Amniotic epithelial cell (primary cell): Measurements from ENCODE around the gene GPBP1.
"Not testable (repeated sequence)": the region's sequence is repeated elsewhere in the genome, so short reads cannot be mapped to it uniquely, and the experiment has no call there.

ENCODE experiments used
- DNase-seq: peaks from one replicate; pipeline ENCODE4 v3.0.0-alpha.2; 2010; ENCODE audit warnings: low read depth

The GPBP1 gene

DNA sequence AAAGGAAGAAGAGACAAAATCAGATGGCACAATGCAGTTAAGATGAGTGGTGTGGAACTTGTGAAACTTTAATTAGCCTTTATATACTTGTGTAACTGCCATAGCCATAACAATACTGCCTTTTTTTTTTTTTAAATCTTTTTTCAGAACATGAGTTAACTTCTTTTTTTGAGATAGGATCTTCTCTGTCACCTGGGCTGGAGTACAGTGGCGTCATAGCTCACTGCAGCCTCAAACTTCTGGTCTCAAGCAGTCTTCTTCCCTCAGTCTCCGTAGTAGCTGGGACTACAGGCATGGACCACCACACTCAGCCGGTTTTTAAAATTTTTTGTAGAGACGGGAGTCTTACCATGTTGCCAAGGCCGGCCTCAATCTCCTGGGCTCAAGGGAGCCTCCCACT is 37.2 kb downstream of the GPBP1 start:
- DNase-seq: no peak

DNA sequence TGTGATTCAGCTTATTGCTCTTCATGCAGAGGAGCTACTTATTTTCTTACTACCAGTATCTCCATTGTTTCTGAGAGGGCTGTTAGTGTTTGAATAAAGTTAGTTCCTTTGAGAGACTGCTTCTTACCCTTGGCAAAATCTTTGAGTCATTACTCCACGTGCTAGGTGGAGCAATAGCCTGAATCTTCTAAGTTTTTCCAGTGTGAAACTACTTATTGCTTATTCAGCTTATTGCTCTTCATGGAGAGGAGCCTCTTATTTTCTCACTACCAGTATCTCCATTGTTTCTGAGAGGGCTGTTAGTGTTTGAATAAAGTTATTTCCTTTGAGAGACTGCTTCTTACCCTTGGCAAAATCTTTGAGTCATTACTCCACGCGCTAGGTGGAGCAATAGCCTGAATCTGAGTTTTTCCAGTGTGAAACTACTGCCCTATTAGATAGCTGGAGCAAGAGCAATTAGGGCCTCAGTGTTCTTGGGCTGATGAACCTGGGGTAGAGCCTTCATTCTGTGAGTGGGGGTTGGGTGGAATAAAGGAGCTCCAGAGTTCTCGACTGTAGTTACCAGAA is 41.9 kb downstream of the GPBP1 start:
- DNase-seq: peak; percentile 71

DNA sequence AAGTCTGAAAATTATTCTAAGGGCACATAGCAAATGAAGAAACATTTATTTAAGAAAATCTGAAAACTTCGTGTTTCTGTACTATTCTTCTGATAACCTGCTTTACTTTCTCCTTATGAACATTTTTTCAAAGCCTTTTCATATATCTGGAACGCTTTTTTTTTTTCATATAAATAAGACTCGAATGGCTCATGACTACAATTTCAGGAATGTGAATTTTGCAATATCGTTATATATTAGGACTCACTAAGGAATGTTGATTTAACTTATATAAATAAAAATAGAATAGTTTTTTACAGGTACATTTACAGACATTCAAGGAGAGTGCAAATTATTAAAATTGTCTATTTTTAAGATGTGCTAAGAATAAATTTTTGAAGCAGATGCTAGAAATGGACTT is 42.9 kb downstream of the GPBP1 start:
- DNase-seq: peak; percentile 83

DNA sequence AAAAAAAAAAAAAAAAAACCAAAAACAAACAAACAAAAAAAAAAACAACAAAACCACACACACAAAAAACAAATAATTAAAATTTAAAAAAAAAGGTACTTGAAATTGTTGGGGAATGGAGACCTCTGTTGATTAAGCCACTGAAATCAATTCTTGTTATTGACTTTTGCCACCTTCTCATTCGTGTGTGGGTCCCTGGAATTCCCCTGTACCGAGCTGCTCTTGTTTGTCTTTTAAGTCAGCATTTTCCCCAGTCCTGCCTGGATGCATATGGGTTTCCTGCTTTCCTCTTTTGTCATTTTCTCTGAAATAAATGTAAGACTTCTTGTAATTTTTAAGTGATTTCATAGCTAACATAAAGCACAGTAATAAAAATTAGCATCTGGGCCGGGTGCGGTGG is 45.5 kb downstream of the GPBP1 start:
- DNase-seq: no peak

DNA sequence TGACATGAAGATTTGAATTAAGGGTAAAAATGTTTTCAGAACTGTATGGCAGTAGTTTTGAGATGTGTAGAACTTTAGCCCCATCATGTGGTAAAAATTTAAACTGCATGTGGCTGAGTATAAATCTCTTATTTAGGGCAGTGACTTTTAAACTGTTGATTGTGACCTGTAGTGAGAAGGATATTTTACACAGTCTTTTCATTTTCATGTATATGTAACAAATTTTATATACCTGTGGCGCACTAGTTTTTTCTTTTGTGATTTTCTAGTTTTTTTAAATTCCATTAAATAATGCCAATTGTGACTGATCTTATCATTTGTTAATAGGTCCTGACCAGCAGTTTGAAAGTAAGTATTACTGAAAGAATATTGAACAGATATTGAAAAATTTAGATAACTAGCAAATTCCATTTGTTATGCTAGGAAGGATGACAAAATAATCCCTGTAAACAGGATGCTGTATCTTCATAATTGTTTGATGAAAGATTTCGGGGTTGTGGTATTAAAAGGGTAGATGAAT is 47.2 kb downstream of the GPBP1 start:
- DNase-seq: peak; percentile 61

DNA sequence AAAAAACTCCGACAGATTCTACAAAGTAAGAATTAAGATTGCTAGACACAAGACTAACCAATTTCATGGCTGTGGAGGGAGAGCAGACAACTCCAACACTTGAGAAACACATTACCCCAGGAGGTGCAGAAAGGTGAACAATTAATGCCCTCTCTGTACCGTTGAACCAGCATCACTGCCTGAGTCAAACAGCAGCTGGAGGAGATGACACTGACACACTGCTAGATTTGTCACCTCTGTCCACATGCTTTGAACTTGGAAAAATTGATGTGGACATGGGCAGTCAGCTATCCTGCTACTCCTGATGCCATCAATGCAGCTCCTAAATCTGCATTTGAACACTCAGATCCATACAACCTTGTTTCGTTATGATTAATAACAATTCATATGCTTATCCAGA is 51.7 kb downstream of the GPBP1 start:
- no peak for DNase-seq

DNA sequence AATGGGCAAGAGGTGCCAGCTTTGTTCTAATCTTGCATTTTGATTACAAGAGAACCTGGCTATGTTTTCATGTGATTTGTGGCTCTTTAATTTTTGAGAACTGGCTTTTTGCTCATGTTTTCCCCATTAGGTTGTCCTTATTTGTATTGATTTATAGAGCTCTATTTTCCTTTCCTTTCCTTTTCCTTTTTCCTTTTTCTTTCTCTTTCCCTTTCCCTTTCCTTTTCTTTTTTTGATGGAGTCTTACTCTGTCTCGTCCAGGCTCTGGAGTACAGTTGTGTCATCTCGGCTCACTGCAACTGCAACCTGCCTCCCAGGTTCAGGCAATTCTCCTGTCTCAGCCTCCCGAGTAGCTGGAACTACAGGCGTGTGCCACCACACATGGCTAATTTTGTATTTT is 55.5 kb downstream of the GPBP1 start:
- DNase-seq: no peak

DNA sequence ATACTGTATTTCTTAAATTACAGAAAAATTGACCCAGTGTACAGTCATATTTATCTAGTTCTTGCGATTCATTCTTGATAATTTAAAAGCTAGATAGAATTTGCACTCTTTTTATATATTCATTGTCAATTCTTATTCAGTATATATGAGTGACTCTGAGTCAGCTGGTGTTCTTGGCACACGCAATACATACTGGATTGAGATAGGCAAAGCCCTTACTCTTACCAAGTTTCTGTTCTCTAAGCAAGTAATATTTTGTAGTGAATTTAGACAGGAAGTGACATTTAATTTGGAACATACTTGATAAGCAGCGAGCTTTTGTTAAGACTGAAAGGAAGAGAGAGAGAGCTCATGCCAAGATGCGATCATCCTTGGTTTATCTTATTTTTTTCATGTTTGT is 57.7 kb downstream of the GPBP1 start:
- no peak for DNase-seq

DNA sequence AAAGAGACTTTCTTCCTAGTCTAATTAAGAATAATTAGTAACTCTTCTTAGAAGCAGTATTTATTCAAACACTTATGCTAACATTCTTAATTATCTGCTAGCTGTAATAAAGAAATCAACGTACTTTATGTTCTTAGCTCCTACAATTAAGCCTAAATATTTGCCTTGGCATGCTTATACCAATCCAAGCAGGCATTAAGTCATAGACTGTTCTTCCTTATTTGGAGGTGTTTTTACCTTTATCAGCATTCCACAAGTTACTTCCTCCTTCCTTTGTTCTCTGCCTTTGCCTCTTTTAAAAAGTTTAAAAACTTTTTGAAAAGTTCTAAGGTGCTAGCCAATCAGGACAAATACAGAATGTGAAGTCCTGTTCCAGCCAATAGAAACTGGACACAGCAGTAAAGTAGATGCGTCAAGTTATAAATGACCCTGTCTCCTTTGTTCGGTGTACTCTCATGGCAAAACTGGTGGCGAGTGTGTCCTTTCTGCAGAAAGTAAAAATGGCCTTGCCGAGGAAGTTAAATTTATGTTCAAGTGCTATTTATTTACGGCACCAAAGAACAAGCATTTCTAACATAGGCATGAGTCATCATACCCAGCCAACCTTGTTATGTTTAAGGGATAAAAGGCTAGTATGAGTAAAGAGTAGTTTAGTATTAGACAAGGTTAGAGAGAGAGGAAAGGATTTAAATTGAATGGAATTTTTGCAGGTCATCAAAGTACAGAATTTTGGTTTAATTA is 58.6 kb downstream of the GPBP1 start:
- peak; percentile 18 for DNase-seq

DNA sequence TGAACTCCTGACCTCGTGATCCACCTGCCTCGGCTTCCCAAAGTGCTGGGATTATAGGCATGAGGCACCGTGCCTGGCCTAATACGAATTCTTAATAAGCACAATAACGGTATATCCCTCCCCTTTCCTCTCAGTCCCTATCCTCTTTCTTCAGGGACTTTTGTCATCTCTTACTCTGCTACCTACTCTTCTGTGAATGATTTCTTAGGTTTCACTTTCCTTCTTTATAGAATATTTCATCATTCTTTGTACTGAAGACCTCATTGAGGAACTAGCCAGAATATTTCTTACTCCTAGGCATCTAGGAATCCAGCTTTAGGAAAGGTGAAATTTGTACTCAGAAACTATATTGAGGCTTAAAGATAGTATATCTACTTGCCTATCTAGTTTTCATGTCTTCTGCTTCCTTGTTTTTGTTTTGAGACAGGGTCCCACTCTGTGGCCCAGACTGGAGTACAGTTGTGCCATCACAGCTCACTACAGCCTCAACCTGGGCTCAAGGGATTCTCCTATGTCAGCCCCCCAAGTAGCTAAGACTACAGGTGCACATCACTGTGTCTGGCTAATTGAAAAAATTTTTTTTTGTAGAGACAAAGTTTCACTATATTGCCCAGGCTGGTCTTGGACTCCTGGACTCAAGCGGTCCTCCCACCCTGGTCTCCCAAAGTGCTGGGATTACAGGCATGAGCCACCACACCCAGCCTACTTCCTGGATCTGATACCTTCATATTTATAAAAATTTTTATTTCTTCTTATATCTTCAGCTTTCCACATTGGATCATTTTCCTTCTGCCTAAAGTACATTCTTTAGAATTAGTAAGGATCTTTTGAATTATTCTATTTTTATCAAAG is 69.7 kb downstream of the GPBP1 start:
- no peak for DNase-seq

DNA sequence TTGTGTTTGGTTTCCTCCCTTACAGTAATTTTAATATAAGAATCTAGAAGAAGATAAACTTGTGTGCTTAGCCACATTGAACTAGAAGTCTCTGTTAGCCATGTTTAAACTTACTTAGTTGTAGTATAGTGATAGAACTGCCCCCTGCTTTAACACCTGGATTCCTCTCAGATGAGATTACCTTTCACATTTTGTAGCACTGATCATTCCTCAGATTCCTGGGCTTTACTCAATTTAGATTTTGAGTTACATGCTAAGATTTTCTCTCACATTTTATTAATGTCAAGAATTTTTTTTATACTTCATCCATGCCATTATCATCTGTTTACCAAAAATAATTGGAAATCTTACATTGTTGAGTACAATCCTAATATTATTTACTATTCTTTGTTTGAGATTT is 70.5 kb downstream of the GPBP1 start:
- DNase-seq: no peak

DNA sequence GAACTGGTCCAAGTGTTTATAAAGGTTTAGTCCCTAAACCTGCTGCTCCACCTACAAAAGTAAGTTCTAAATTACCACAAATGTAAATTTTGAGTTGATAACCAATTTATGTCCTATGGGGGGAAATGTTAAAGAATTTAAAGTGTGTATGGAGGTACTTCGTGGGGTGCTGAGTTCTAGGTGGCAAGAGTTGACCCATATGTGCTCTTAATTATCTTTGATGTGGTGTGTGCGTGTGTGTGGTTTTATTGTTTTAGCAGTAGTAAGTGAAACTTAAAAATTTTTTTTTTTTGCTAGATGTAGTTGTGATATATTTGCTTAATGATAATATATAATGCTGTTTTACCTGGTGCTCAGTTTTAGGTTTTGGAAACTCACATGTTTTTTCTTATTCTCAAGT is 72.6 kb downstream of the GPBP1 start:
- no peak for DNase-seq

DNA sequence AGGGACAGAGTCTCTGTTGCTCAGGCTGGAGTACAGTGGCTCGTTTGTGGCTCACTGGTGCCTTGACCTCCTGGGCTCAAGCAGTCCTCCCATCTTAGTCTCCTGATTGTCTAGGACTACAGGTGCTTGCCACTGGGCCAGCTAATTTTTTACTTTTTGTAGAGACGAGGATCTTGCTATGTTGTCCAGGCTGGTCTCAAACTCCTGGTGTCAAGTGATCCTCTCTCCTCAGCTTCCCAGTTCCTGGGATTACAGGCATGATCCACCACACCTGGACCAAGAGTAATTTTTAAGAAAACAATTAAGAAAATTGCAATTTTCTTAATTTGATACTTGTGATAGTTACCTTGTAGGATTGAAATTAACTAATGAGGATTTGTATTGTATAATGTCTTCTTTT is 73.9 kb downstream of the GPBP1 start:
- no peak for DNase-seq

DNA sequence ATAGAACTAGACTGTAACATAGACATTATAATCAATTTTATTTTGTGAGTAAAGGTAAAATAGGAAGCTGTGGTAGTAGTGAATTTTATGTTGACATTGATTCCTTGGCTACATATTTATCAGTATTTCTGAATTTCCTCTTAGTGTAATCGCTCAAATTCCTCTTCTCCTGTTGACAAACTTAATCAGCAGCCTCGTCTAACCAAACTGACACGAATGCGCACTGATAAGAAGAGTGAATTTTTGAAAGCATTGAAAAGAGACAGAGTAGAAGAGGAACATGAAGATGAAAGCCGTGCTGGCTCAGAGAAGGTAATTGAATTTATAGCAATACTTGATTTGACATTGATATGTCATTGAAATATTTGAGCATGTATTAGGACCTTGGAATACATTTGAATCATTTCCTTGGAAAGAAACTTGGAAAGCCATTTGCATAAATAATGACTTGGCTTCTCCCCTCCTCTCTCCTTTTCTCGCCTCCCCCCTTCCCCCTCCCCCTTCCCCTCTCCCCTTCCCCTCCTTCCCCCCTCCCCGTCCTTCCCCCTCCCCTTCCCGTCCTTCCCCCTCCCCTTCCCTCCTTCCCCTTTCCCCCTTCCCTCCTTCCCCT is 75.5 kb downstream of the GPBP1 start:
- no peak for DNase-seq

DNA sequence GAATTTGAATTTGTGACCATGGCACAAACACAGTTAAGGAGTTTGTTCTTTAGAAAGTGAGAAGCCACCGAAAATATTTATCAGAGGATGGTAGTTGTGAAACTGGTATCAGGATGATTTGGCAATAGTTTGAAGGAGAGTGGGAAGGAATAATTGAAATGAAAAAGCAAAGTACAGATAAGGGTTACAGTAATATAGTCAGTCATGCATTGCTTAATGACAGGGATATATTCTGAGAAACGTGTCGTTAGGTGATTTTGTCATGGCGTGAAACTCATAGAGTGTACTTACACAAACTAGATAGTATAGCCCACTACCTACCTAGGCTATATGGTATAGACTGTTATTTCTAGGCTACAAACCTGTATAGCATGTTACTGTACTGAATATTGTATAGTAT is 84.2 kb downstream of the GPBP1 start:
- peak; percentile 53 for DNase-seq

DNA sequence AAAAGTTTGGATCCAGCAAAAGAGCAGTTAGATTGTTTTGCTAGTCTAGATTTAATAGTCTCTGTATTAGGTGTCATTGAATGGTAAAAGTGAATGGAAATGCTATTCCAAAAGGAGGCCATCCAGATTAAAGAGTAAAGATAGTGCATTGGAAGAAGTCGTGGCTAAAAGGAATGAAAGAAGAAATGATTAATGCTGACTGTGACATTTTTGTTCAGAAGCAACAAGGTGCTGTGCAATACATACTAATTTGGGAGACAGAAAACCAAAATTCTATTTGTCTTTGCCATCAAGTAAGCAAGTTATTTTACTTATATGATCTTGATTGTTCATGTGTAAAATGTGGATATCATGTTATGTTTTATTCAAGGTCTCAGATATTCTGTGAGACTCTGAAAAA is 85.1 kb downstream of the GPBP1 start:
- DNase-seq: no peak

DNA sequence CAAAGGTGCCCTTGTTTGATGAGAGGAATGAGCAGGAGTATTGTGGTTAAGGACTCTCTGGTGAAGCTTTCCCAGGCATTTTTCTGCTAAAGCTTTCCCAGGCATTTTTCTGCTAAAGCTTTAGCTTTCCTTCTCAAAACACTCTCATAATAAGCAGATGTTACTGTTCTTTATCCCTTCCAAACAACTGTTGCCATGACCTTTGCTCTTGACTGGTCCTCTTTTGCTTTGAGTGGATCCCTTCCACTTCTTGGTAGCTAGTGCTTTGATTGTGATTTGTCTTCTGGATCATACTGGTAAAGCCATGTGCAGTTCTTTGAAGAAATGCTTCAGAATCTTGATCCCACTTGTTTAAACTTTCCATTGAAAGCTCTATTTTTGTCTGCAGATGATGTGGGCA is 85.8 kb downstream of the GPBP1 start:
- DNase-seq: peak; percentile 26

DNA sequence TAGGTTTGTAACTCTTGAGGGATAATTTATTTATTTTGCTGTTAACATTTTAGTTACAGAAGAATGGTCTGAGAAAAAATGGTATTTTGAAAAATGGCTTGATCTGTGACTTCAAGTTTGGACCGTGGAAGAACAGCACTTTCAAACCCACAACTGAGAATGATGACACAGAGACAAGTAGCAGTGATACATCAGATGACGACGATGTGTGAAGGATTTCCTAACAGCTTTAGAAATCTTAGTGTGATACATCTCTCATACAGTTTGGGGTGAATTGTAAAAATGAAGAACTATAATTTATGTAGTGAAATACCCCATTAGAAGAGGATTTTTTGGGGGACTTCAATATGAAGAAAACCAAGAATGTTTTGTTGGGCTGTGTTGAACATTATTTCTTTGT is 88.7 kb downstream of the GPBP1 start:
- peak; percentile 57 for DNase-seq

DNA sequence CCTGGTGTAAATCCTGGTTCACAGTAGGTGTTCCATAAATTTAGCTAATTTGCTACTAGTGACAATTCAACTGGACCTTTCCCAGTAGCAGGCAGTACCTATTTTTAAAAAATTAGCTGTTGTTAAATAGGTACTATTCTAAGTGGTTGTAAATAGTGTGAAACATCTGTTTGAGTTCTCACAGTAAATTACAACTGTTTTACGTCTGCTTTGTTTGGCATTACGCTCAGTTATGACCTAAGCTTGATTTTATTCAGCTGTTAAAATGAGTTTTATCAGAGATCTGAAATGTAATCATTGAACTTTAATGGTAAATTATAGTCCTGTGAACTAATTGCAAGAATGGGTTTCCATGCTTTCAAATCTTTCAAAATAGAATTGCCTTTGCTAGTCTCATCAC is 93.9 kb downstream of the GPBP1 start:
- no peak for DNase-seq

DNA sequence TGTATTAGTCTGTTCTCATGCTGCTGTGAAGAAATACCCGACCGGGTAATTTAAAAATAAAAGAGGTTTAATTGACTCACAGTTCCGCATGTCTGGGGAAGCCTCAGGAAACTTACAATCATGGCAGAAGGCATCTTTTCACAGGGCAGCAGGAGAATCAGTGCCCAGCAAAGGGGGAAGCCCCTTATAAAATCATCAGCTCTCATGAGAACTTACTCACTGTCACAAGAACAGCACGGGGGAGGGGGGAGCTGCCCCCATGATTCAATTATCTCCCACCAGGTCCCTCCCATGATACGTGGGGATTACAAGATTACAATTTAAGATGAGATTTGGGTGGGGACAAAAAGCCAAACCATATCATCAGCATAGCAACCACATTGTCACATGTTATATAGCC is 102.5 kb downstream of the GPBP1 start:
- DNase-seq: no peak

DNA sequence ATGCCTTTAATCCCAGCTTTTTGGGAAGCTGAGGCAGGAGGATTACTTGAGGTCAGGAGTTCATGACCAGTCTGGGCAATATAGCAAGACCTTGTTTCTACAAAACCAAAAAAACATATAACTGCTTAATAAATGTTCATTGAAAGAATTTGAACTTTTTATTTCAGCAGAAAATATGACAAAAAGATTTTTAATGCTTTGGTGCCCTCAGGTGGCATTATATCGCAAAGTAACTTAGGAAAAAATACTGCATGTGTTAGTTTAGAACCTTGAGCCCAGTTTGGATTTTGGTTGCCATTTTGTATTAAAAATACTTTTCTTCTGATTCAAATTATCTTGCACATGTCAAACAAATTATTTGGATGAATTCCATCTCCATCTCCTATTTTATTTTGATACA is 103.2 kb downstream of the GPBP1 start:
- peak; percentile 36 for DNase-seq

DNA sequence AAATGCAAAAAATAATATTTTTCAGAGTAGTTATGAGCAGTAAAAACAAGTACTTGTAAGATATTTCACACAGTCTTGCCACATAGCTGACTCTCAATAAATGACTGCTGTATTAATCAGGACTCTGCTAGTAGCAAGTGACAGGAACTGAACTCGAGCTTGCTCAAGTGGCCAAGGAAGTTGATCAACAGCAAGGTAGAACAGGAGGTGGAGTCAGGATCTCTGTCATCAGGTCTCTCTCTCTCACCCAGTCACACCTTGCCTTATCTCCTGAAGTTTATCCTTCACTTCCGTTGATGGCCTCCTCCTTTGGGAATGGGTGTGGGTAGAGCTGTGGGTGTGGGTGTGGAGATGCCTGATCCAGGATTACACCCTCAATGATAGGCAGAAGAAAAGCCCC is 107.0 kb downstream of the GPBP1 start:
- peak; percentile 12 for DNase-seq

DNA sequence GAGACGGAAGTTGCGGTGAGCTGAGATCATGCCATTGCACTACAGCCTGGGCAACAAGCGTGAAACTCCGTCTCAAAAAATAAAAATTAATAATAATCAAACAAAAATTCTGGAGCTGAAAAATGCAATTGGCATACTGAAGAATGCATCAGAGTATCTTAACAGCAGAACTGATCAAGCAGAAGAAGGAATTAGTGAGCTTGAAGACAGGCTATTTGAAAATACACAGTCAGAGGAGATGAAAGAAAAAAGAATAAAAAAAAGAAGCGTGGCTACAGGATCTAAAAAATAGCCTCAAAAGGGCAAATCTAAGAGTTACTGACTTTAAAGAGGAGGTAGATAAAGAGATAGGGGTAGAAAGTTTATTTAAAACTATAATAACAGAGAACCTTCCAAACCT is 111.2 kb downstream of the GPBP1 start:
- DNase-seq: not testable (repeated sequence)
